Natural killer cell (primary cell): ENCODE data around the gene RFLNA. TPM values are rescaled to one million over a fixed set of nuclear protein-coding genes. Genes with fewer than 3 reads are reported as not detected.

Experiments
- ATAC-seq, 3 donors: fragments of 150-1000 bp in 2 of 3; fragments of 200-7000 bp in 1 of 3; cut with Tn5 transposase; 1 replicate in 1 of 3; 2 replicates in 2 of 3; pipeline ENCODE4 v1.10.0; 2021; ENCODE audit warnings: mild to moderate bottlenecking in 2 of 3, moderate library complexity in 2 of 3
- DNase-seq, 2 donors: peaks; one replicate each; pipeline versions ENCODE4 v3.0.0 to v3.0.0-alpha.2; 2013 to 2021; ENCODE audit warnings: mixed read lengths in 1 of 2
- H3K27ac ChIP-seq: one replicate; pipeline ENCODE4 v1.5.1; 2013; ENCODE audit warnings: mild to moderate bottlenecking, low read length
- H3K27me3 ChIP-seq: one replicate; pipeline ENCODE4 v1.6.1; 2013; ENCODE audit warnings: low read length; ENCODE audit not compliant: control insufficient read depth, insufficient read depth
- H3K36me3 ChIP-seq: one replicate; pipeline ENCODE4 v1.6.1; 2013; ENCODE audit warnings: low read length; ENCODE audit not compliant: control insufficient read depth, insufficient read depth
- H3K4me1 ChIP-seq: one replicate; pipeline ENCODE4 v1.6.1; 2013; ENCODE audit warnings: low read length; ENCODE audit not compliant: control insufficient read depth, insufficient read depth
- H3K4me3 ChIP-seq: one replicate; pipeline ENCODE4 v1.5.1; 2013; ENCODE audit warnings: low read length
- H3K9me3 ChIP-seq: one replicate; pipeline ENCODE4 v1.6.1; 2013; ENCODE audit warnings: low read length; ENCODE audit not compliant: control insufficient read depth, insufficient read depth
- H3K27ac Mint-ChIP-seq, 2 donors: one replicate each; pipeline ENCODE4 v1.8.0; 2022; ENCODE audit warnings: mild to moderate bottlenecking in 2 of 2, mixed read lengths in 2 of 2, moderate library complexity in 1 of 2
- H3K27me3 Mint-ChIP-seq, 2 donors: one replicate each; pipeline ENCODE4 v1.8.0; 2022; ENCODE audit warnings: low read depth in 2 of 2, mixed read lengths in 2 of 2
- H3K36me3 Mint-ChIP-seq: one replicate; pipeline ENCODE4 v1.8.0; 2022; ENCODE audit warnings: mixed read lengths
- H3K4me1 Mint-ChIP-seq, 2 donors: one replicate each; pipeline ENCODE4 v1.8.0; 2022; ENCODE audit warnings: mixed read lengths in 2 of 2
- H3K4me3 Mint-ChIP-seq: one replicate; pipeline ENCODE4 v1.8.0; 2022; ENCODE audit warnings: mild to moderate bottlenecking, moderate library complexity, mixed read lengths
- H3K9me3 Mint-ChIP-seq, 2 donors: one replicate each; pipeline ENCODE4 v1.8.0; 2022; ENCODE audit warnings: mixed read lengths in 2 of 2
- CTCF ChIP-seq: fragments of 200-600 bp; IDR thresholded peaks from one replicate; pipeline ENCODE4 v1.8.0; 2022; ENCODE audit warnings: antibody characterized with exemption
- WGBS: methylation state at CpG from one replicate; pipeline ENCODE4 v1.1.7; 2013; ENCODE audit warnings: missing lambda C conversion rate; ENCODE audit not compliant: insufficient coverage; 5-methylcytosine and 5-hydroxymethylcytosine counted together
- intact Hi-C: fragments of 100-400 bp; cut with micrococcal nuclease; formaldehyde crosslinking; loops from one replicate; pipeline ENCODE4 v1.14.2; 2022
- total RNA-seq, 4 donors: library from RNA; stranded (reverse); fragments of 120-200 nt in 1 of 4; gene quantifications; one replicate each; pipeline versions ENCODE4 v1.2.3 to v1.2.4, GENCODE V29; 2013 to 2022

The RFLNA gene
- total RNA-seq, 3 donors from 2014 or later (not counting 1 experiment from before 2014, with no cell fraction given), result 0.85 TPM; not detected in 2

- DNase-seq (no peak), ATAC-seq (no peak)
- H3K27ac ChIP-seq, result no peak overlapping the region
- H3K36me3 ChIP-seq, result no peaks in the 10 kb centered on the region
- no peaks in the 10 kb centered on the region for H3K27me3 ChIP-seq
- peaks cover 3 to 7% of the 10 kb centered on the region in 2 donors for H3K9me3 Mint-ChIP-seq
- H3K9me3 ChIP-seq, result peaks cover 8% of the 10 kb centered on the region
- intact Hi-C loops, result no loop called here
- TF ChIP-seq CTCF, result no peak
- WGBS, result 73% methylated on average over 7 of the region's 7 CpGs
- no peak overlapping the region for H3K4me3 ChIP-seq
- H3K27ac Mint-ChIP-seq, result no peak overlapping the region
- H3K4me1 Mint-ChIP-seq, result no peaks in the 10 kb centered on the region
- no peak overlapping the region for H3K4me3 Mint-ChIP-seq
- peaks cover 13 to 24% of the 10 kb centered on the region in 2 donors for H3K27me3 Mint-ChIP-seq
- H3K36me3 Mint-ChIP-seq, result peaks cover 9% of the 10 kb centered on the region
- no peaks in the 10 kb centered on the region for H3K4me1 ChIP-seq
These were observed 7.9 kb upstream of the RFLNA start for GRCh38 chr12:124286971-124287370.

- ATAC-seq (peak in 1 of 3 donors; percentile 23), DNase-seq (no peak)
- H3K36me3 ChIP-seq, result no peaks in the 10 kb centered on the region
- 77% methylated on average over 21 of the region's 21 CpGs for WGBS
- no peak overlapping the region for H3K4me3 Mint-ChIP-seq
- H3K9me3 ChIP-seq, result peaks cover 2% of the 10 kb centered on the region
- H3K4me1 ChIP-seq, result no peaks in the 10 kb centered on the region
- no peak overlapping the region for H3K27ac Mint-ChIP-seq
- peaks cover 2% of the 10 kb centered on the region for H3K36me3 Mint-ChIP-seq
- peaks cover 8% of the 10 kb centered on the region for H3K27me3 ChIP-seq
- H3K27me3 Mint-ChIP-seq, result peaks cover 20 to 22% of the 10 kb centered on the region in 2 donors
- no peak overlapping the region for H3K4me3 ChIP-seq
- intact Hi-C loops, result no loop called here
- no peak for TF ChIP-seq CTCF
- no peak overlapping the region for H3K27ac ChIP-seq
- H3K9me3 Mint-ChIP-seq, result peaks cover 3% of the 10 kb centered on the region in 2 donors
- H3K4me1 Mint-ChIP-seq, result no peaks in the 10 kb centered on the region
These were observed 5.0 kb upstream of the RFLNA start for GRCh38 chr12:124289634-124290600.

GRCh38 chr12:124292385-124292784, 2.5 kb upstream of the RFLNA start:
- WGBS, result 87% methylated on average over 6 of the region's 6 CpGs
- H3K9me3 ChIP-seq, result no peaks in the 10 kb centered on the region
- peaks cover 15% of the 10 kb centered on the region for H3K27me3 ChIP-seq
- no peak overlapping the region for H3K4me3 ChIP-seq
- no peak overlapping the region for H3K27ac ChIP-seq
- intact Hi-C loops, result no loop called here
- ATAC-seq, result no peak
- Mint-ChIP-seq H3K27ac (no peak overlapping the region), H3K27me3 (peaks cover 27 to 34% of the 10 kb centered on the region in 2 donors), H3K36me3 (no peaks in the 10 kb centered on the region), H3K4me3 (no peak overlapping the region), H3K4me1 (no peaks in the 10 kb centered on the region), H3K9me3 (no peaks in the 10 kb centered on the region)
- no peak for TF ChIP-seq CTCF
- no peaks in the 10 kb centered on the region for H3K36me3 ChIP-seq
- peaks cover 2% of the 10 kb centered on the region for H3K4me1 ChIP-seq
- no peak for DNase-seq
